ENCODE measurements around the gene LHX3.

GRCh38 chr9:136250676-136251075 lies 45.7 kb upstream of the LHX3 start:
- no peak for TF ChIP-seq CTCF (IDR thresholded peaks at IDR 0.05)
- TF ChIP-seq POLR2A (IDR thresholded peaks at IDR 0.05), result no peak
